Epithelial cell of proximal tubule (primary cell): ENCODE results near the gene KCNMA1. TPM values are rescaled to one million over a fixed set of nuclear protein-coding genes. Genes with fewer than 3 reads are reported as not detected.
"Not testable (repeated sequence)": the region's sequence is repeated elsewhere in the genome, so short reads cannot be mapped to it uniquely, and the experiment has no call there.

Experiments used
- DNase-seq: peaks from one replicate; pipeline ENCODE4 v3.0.0-alpha.2; 2011; ENCODE audit warnings: low read depth
- H3K4me3 ChIP-seq: 2 replicates; pipeline ENCODE4 v1.5.1; 2011; ENCODE audit warnings: low read depth, mild to moderate bottlenecking, low read length
- CTCF ChIP-seq: conservative IDR thresholded peaks from 2 replicates; pipeline ENCODE4 v1.5.1; 2012; ENCODE audit warnings: low read depth, mild to moderate bottlenecking, low read length
- total RNA-seq: library from RNA; depleted of rRNA; stranded (reverse); fragments of >200 nt; gene quantifications from 2 replicates; pipeline ENCODE4 v1.2.3, GENCODE V29; 2015

KCNMA1 gene
- total RNA-seq, 1 donor from 2014 or later: 12.5 TPM

DNA sequence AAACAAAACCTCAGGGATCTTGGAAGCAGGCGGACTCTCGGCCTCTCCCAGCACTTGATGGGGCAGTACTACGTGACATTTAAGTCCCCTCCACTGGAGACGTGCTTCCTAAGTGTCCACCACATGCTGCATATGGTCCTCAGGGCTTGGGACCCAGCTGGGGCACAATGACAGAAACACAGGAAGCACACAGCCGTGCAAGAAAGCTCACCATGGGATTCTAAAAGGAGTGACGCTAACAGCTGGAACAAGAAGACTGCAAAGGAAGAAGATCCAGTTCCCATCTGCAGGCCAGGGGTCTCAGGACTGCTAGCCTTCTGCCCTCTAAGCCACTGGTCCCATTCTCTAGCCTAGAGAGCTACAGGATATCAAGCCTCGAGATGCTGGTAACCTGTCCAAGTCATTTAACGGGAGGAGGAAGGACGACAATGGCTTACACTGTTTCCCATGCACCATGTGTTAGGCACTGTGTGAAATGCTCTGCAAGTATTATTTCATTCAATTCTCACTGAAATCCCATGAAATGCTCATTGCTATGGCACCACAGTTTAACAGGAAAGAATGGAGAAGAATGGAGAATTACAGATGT, 61.1 kb downstream of the KCNMA1 start:
- no peak for DNase-seq
- TF ChIP-seq CTCF: no peak
- H3K4me3 ChIP-seq: no peak overlapping the region

- no peak for TF ChIP-seq CTCF
- no peak overlapping the region for H3K4me3 ChIP-seq
Measured at GRCh38 chr10:77576007-77576367, 61.6 kb downstream of the KCNMA1 start.

GRCh38 chr10:77575271-77576006, 62.2 kb downstream of the KCNMA1 start:
- no peak for TF ChIP-seq CTCF
- H3K4me3 ChIP-seq: no peak overlapping the region
- no peak for DNase-seq

More at GRCh38 chr10:77576007-77576367, 61.6 kb downstream of the KCNMA1 start:
- no peak for DNase-seq

GRCh38 chr10:77574438-77574837, 63.2 kb downstream of the KCNMA1 start:
- TF ChIP-seq CTCF: peak; percentile 31
- DNase-seq: no peak
- no peak overlapping the region for H3K4me3 ChIP-seq

DNA sequence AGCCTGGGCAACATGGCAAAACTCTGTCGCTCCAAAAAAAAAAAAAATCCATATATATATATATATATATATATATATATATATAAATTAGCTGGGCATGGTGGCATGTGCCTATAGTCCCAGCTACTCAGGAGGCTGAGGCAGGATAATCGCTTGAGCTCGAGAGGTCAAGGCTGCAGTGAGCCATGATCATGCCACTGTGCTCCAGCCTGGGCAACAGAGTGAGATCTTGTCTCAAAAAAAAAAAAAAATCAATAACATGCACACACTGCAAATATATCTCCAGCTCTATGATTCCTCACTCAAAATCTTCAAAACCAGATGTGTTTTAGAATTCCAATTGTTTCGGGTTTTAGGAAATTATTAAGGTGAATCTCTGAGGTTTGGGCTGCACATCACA, 65.1 kb downstream of the KCNMA1 start:
- not testable (repeated sequence) for H3K4me3 ChIP-seq, DNase-seq

DNA sequence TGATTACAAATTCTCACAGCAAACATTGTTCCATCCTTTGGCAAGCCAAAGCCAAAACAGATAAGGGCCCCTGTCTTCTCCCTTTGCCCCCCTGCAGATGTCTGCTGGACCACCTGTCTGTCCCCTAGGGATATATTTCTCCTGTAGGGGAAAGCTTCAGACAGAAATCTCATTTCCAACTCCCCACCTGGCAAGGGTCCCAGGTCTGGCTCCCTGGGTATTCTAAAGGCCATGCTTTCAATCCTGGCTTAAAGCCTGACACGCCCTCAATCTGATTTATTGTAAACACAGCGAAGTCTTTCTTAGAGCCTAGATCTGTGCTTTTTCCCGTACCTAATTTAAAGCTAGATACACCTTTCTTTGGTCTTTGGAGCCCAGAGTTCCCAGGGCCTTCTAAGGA, 66.1 kb downstream of the KCNMA1 start:
- TF ChIP-seq CTCF: no peak
- no peak for DNase-seq
- H3K4me3 ChIP-seq: no peak overlapping the region

- no peak overlapping the region for H3K4me3 ChIP-seq
- DNase-seq: no peak
- TF ChIP-seq CTCF: no peak
Measured at GRCh38 chr10:77566914-77567566, 70.6 kb downstream of the KCNMA1 start.
